ENCODE measurements around the gene GNG4.
"Not testable (repeated sequence)": the region's sequence is repeated elsewhere in the genome, so short reads cannot be mapped to it uniquely, and the experiment has no call there.

The GNG4 gene

GRCh38 chr1:235607284-235607683 is 42.3 kb downstream of the GNG4 start:
- no peaks in the 10 kb centered on the region for H3K36me3 ChIP-seq (replicated peaks)
- in situ Hi-C loops (cut with HindIII; ENCODE audit: low pct_ligation_motif_present, low sequenced_read_pairs): no loop called here
- no peak for DNase-seq
- no peaks in the 10 kb centered on the region for H3K27me3 ChIP-seq (replicated peaks)
- no peak for TF ChIP-seq CTCF (IDR thresholded peaks at IDR 0.05; ENCODE audit: low read depth, low read length, missing control alignments)
- H3K27ac ChIP-seq: no peak overlapping the region
- no peak overlapping the region for H3K4me3 ChIP-seq (ENCODE audit: low read depth, low read length)

GRCh38 chr1:235601104-235601503 is 48.5 kb downstream of the GNG4 start:
- TF ChIP-seq CTCF (IDR thresholded peaks at IDR 0.05; ENCODE audit: low read depth, low read length, missing control alignments): peak; percentile 67
- in situ Hi-C loops (cut with HindIII; ENCODE audit: low pct_ligation_motif_present, low sequenced_read_pairs): no loop called here
- Histone ChIP-seq H3K4me3 (ENCODE audit: low read depth, low read length) (no peak overlapping the region), H3K27ac (no peak overlapping the region), H3K36me3 (replicated peaks) (no peaks in the 10 kb centered on the region), H3K27me3 (replicated peaks) (no peaks in the 10 kb centered on the region)
- DNase-seq: peak; percentile 10

- Histone ChIP-seq H3K27me3 (replicated peaks) (no peaks in the 10 kb centered on the region), H3K4me3 (ENCODE audit: low read depth, low read length) (no peak overlapping the region), H3K27ac (no peak overlapping the region), H3K36me3 (replicated peaks) (no peaks in the 10 kb centered on the region)
- TF ChIP-seq CTCF (IDR thresholded peaks at IDR 0.05; ENCODE audit: low read depth, low read length, missing control alignments): no peak
- in situ Hi-C loops (cut with HindIII; ENCODE audit: low pct_ligation_motif_present, low sequenced_read_pairs): no loop called here
- DNase-seq: no peak
Observed at GRCh38 chr1:235599536-235599935, 50.0 kb downstream of the GNG4 start.

- no peak overlapping the region for H3K27ac ChIP-seq
- no peaks in the 10 kb centered on the region for H3K27me3 ChIP-seq (replicated peaks)
- no peaks in the 10 kb centered on the region for H3K36me3 ChIP-seq (replicated peaks)
- peak; percentile 60 for DNase-seq
- H3K4me3 ChIP-seq (ENCODE audit: low read depth, low read length): no peak overlapping the region
- in situ Hi-C loops (cut with HindIII; ENCODE audit: low pct_ligation_motif_present, low sequenced_read_pairs): no loop called here
- TF ChIP-seq CTCF (IDR thresholded peaks at IDR 0.05; ENCODE audit: low read depth, low read length, missing control alignments): peak; percentile 65
Observed at GRCh38 chr1:235597867-235598553, 51.6 kb downstream of the GNG4 start.

- in situ Hi-C loops (cut with HindIII; ENCODE audit: low pct_ligation_motif_present, low sequenced_read_pairs): no loop called here
- Histone ChIP-seq H3K4me3 (ENCODE audit: low read depth, low read length) (no peak overlapping the region), H3K36me3 (replicated peaks) (no peaks in the 10 kb centered on the region), H3K27ac (no peak overlapping the region), H3K27me3 (replicated peaks) (no peaks in the 10 kb centered on the region)
- no peak for TF ChIP-seq CTCF (IDR thresholded peaks at IDR 0.05; ENCODE audit: low read depth, low read length, missing control alignments)
- no peak for DNase-seq
Observed at GRCh38 chr1:235595079-235595478, 54.5 kb downstream of the GNG4 start.

GRCh38 chr1:235594281-235594895 is 55.2 kb downstream of the GNG4 start:
- H3K27ac ChIP-seq; H3K4me3 ChIP-seq (ENCODE audit: low read depth, low read length); H3K36me3 ChIP-seq (replicated peaks); DNase-seq; in situ Hi-C loops (cut with HindIII; ENCODE audit: low pct_ligation_motif_present, low sequenced_read_pairs); H3K27me3 ChIP-seq (replicated peaks): not testable (repeated sequence)
